HG02588 (cell line): ENCODE data around the gene CBFA2T3.
"Not testable (repeated sequence)": the region's sequence is repeated elsewhere in the genome, so short reads cannot be mapped to it uniquely, and the experiment has no call there.

ENCODE experiments used
- ATAC-seq: cut with Tn5 transposase; IDR thresholded peaks from one replicate; pipeline ENCODE4 v1.9.1; 2021; ENCODE audit warnings: mild to moderate bottlenecking, moderate library complexity; ENCODE audit not compliant: unreplicated experiment

CBFA2T3 gene

GRCh38 chr16:88894681-88895300 lies 82.2 kb downstream of the CBFA2T3 start:
- no peak for ATAC-seq

GRCh38 chr16:88894266-88894665 lies 82.7 kb downstream of the CBFA2T3 start:
- not testable (repeated sequence) for ATAC-seq

DNA sequence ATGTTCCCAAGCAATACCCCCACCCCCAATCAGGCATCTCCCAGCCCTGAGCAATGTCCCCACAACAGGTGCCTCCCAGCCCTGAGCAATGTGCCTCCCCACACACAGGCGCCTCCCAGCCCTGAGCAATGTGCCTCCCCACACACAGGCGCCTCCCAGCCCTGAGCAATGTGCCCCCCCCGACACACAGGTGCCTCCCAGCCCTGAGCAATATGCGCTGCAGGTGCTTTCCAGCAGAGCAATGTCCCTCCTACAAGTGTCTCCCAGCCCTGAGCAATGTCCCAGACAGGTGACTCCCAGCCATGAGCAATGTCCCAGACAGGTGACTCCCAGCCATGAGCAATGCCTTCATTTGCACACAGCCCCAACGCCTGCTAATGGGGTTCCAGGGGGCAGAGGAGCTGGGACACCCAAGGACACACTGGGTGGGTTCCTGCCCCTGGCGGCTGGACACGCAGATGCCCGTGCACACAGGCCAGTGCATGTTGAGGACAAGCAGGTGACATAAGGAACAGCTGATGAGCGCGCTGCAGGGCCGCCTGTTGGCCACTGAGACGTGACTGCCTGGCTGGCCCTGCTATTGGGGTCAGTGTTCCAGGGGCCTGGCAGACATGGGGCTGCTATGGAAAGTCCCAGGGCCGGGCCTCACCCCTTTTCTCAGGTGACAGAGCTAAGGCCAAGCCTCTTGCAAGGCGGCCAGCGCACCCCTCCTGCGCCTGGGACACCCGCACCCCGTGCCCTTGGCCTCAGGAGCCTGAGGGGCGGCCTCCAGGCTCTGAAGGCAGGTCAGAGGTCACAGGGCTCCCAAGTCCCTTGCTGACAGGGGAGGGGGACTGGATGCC lies 83.7 kb downstream of the CBFA2T3 start:
- ATAC-seq: no peak

DNA sequence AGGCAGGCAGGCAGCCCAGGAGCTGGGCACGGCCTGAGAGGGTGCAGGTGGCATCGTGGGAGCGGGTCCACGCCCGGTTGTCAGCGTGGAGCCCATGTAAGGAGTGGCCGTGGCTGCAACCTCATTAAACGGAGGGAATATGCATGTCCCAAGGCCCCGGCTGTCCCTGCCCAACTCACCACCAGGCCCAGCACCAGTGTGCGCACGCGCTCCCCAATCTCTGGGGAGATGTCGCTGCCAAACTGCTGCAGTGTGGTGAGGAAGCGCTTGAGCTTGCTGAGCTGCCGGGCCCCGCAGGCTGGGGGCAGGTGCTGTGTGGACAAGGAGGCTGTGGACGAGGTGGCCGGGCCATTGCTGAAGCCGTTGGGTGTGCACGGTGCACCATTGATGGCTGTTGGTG lies 84.9 kb downstream of the CBFA2T3 start:
- no peak for ATAC-seq

DNA sequence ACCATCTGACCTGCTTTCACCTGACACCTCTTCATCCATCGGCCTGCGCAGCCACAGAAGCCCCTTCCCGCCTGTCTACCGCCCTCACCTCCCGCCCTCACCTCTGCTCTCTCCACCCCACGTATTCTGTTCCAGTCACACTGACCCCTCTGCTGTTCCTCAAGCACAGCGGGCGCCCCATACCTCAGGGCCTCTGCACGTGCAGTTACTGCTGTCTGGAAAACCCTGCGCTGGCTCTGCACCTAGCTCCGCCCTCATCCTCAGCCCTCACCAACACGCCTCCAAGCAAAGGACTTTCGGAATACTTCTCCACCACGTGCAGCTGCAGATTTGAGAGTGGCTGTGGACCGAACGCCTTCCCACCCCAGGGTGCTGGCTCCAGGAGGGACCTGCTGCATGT lies 85.9 kb downstream of the CBFA2T3 start:
- ATAC-seq: no peak

DNA sequence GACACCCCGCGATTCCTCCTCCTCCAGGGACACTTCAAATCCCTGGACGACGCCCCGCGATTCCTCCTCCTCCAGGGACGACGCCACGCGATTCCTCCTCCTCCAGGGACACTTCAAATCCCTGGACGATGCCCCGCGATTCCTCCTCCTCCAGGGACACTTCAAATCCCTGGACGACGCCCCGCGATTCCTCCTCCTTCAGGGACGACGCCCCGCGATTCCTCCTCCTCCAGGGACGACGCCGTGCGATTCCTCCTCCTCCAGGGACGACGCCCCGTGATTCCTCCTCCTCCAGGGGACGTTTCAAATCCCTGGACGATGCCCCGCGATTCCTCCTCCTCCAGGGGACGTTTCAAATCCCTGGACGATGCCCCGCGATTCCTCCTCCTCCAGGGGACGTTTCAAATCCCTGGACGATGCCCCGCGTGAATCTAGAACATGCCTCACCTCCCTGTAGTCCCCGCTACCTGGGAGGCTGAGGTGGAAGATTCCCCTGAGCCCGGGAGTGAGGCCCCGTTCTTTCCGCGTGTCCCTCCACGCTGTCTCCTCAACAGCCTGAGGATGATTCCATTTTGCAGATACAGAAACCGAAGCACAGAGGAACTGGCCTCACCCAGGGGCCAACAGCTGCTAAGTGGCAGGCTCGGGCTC lies 87.2 kb downstream of the CBFA2T3 start:
- ATAC-seq: not testable (repeated sequence)

DNA sequence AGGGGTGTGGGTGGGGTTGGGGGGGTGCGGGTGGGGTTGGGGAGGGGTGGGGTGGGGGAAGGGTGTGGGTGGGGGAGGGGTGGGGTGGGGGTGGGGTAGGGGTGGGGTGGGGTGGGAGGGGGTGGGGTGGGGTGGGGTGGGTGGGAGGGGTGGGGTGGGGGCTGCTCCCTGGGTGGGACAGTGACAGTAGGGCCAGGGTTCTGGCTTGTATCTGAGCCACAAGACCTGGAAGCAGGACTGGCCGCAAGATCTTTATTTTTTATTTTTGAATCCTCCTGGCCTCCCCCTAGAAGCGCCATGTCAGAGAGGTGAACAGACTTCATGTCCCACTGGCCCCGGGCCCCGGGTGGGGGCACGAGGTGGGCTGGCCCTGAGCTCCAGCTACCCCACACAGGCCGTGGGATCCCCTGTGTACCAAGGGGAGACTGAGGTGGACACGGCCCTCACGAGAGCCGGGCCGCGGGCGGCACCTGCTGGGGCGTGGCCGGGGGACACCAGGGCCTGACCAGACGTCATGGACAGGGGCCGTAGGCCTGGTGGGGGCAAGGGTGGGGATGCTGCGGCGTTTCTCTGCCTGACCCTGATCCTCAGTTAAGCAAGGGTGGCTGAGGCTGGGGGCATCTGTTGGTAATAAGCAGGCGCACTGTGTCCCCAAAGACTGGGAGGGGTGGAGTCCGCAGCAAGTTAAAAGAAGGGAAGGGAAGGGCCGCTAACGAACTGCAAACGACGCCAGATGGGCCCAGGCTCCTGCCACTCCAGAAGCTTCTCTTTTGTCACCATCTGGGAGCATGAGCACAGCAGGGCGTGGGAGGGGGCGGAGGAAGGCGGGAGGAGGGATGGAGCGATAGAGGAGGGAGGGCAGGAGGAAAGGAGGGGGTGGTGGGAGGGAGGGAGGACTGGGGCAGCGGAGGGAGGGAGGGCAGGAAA lies 88.3 kb downstream of the CBFA2T3 start:
- ATAC-seq: no peak

DNA sequence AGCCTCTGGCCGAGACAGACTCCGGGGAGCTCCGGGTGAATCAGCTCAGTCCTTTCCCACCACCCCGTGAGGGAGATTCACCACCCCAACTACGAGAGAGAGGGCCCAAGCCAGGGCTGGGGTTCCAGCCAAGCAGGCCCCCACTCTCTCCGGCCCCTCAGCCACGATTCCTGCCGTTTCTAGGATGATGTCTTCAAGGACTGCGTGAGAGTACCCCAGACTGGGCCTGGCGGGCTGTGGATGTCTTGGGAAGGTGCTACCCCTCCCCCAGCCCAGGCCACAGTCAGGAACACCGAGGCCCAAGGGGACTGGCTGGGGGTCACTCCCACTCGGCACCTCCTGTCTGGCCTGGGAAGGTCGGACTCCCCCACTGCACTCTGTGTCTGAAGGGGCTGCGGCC lies 89.0 kb downstream of the CBFA2T3 start:
- no peak for ATAC-seq

- ATAC-seq: no peak
Measured at GRCh38 chr16:88886845-88887521, 90.0 kb downstream of the CBFA2T3 start.

GRCh38 chr16:88886420-88886844 lies 90.6 kb downstream of the CBFA2T3 start:
- ATAC-seq: no peak

GRCh38 chr16:88885693-88886280 lies 91.2 kb downstream of the CBFA2T3 start:
- ATAC-seq: no peak

- ATAC-seq: no peak
Measured at GRCh38 chr16:88884569-88885271, 92.3 kb downstream of the CBFA2T3 start.

GRCh38 chr16:88883946-88884345 lies 93.1 kb downstream of the CBFA2T3 start:
- ATAC-seq: no peak

DNA sequence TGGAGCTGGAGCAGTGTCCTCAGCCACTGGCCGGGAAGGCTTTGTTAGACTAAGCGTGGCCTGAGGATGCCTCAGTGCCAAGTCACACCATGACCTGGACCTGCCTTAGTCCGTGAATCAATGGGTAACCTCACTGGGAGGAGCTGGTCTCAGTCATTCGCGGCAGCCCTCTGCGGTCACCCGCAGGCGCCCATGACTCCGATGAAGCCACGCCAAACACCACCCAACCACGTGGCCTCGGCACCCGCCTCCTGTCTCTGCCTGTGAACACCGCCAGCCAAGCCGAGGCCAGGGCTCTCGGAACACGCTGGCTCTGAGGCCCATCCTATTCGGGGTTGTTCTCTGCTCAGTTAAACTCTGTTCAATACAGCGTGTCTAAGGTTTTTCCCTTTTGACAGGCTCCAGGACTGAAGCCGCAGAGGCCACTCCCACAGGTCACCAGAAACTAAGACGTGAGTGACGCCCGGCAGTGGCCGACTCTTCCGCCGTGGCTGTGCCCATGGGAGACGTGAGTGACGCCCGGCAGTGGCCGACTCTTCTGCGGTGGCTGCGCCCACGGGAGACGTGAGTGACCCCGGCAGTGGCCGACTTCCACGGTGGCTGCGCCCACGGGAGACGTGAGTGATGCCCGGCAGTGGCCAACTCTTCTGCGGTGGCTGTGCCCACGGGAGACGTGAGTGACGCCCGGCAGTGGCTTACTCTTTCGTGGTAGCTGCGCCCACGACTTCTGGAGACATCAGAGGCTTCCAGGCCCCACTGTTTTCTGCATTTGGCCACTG lies 93.7 kb downstream of the CBFA2T3 start:
- no peak for ATAC-seq

DNA sequence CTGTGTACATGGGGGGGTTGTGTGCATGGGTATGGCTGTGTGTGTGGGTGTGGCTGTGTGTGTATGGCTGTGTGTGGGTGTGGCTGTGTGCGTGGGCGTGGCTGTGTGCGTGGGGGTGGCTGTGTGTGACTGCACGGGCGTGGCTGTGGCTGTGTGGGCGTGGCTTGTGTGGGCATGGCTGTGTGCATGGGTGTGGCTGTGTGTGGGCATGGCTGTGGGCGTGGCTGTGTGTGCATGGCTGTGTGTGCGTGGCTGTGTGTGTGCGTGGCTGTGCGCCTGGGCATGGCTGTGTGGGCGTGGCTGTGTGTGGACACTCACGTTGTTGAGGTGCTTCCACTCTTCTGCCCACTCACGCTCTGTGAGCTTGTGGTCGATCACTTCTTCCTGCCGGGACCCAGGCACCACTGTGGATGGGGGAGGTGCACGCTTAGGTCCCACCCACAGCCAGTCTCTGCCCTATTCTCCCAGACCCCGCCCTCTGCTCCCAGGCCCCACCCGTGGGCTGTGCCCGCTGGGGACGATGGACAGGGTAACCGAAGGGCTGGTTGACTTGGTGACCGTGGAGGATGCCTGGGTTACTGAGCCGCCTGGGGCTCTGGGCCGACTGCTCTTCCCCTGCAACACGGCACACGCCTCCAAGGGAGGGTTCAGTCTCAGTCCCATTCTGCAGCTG lies 94.5 kb downstream of the CBFA2T3 start:
- no peak for ATAC-seq

GRCh38 chr16:88881675-88882357 lies 95.2 kb downstream of the CBFA2T3 start:
- no peak for ATAC-seq

DNA sequence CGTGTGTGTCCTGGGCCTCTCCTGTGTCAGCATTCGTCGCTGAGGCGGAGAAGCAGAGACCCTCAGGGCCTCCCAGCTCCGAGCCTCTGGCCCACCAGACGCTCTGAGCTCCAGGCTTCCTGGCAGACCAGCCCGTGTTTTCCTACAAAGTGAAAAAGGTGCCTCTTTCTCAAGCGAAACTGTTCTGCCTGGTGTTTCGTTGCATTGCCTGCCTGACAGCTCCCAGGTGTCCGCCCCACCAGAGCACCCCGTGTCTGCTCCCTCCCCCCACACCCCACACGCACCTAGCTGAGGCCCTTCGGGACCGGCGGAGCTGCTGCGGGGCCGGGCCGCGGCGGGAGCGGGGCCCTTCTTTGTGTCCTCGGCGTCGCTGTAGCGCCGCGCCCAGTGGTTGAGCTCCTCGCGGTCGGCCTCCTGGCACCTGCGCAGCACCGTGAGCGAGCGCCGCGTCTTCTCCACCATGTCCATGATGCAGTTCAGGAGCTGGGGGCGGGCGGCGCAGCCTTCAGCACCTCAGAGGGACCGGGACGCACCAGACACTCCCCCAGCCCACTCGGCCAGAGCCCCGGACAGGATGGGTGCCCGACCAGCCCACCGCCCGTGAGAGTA lies 95.9 kb downstream of the CBFA2T3 start:
- no peak for ATAC-seq
